Right lobe of liver (tissue), 4 donors: ENCODE measurements around the gene SLC35G1.

Source experiments
- CTCF ChIP-seq, 4 donors: fragments of 200-600 bp in 3 of 4; fragments of 450-650 bp in 1 of 4; IDR thresholded peaks; one replicate each; pipeline versions ENCODE4 v1.5.1 to v1.8.0; 2016 to 2022; ENCODE audit warnings: antibody characterized with exemption in 4 of 4, mild to moderate bottlenecking in 2 of 4
- POLR2A ChIP-seq: fragments of 450-650 bp; IDR thresholded peaks from one replicate; pipeline ENCODE4 v1.6.1; 2017; ENCODE audit warnings: antibody characterized with exemption, mild to moderate bottlenecking
- donor health status: DM: no; HTN: no; CAD: no.
- donor health status: DM: no; HTN: no; CAD: no.
- donor health status: DM: no; HTN: yes; CAD: no.

GRCh38 chr10:93867525-93867924 is 26.3 kb upstream of the SLC35G1 start:
- TF ChIP-seq CTCF (IDR thresholded peaks at IDR 0.05): no peak
- TF ChIP-seq POLR2A: no peak
